Colon (tissue), 2 donors: Measurements from ENCODE around the gene OSBPL2.

Experiments
- FAIRE-seq: peaks from 2 replicates; lab custom pipeline; 2012; peaks lifted over from hg19 to GRCh38; lab: Jason Lieb, UNC
- donor health status: control.
- donor health status: control.

OSBPL2 gene

GRCh38 chr20:62235777-62236157, 2.6 kb upstream of the OSBPL2 start:
- FAIRE-seq, result no peak

DNA sequence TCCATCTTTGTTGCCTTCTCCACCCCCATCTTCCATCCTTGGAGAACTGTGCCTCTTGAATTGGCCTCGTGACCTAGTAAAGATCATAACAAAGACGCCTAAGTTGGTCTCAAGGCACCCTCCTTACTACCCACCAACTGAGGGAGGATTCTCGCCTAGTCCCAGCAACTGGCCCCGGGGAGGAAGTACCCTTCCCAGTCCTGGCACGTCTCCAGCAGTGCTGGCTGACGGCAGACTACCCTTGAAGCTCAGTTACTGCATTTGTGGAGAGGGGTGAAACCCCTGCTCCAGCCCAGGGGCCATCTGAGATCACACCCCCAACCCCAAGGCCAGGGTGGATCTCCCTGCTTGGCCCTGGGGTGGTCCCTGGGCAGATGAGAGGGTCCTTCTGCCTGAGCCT, 2.1 kb upstream of the OSBPL2 start:
- FAIRE-seq, result no peak

- no peak for FAIRE-seq
Measured at GRCh38 chr20:62236766-62237513, 1.4 kb upstream of the OSBPL2 start.

- no peak for FAIRE-seq
Measured at GRCh38 chr20:62237514-62237800, 864 bp upstream of the OSBPL2 start.

DNA sequence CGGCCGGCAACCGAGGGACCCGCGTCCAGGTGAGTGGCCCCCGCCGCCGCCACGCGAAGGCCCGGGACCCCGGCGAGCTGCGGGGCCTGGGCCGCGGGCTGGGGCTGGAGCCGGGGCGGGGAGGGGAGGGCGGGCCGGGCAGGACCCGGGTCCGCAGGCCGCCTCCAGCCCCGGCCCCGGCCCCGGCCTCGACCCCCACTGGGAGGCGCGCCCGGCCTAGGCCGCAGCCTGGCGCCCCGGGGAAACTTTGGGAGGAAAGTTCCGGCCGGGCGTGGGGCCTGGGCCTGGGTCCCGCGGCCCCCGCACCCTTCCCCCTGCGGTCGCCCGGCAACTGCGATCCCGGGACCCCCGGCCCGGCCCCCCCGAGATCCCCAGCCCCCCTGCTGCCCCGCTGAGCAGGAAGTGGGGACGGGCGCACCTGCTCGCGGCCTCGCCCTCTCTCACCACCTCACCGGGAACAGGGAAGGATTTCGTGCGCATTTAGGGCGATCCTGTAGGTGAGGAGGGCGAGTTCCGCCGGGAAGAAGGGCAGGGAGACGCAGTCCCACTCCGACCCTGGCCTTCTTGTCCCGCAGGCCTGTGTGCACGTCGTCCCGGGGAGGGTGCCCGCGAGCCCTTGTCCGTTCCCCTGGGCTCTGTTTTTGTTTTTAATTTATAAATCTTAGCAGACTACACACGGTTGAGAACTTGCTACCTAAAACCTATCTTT, 402 bp downstream of the OSBPL2 start:
- FAIRE-seq, result no peak

- no peak for FAIRE-seq
Measured at GRCh38 chr20:62239278-62239879, 1.1 kb downstream of the OSBPL2 start.

GRCh38 chr20:62240020-62240685, 1.8 kb downstream of the OSBPL2 start:
- no peak for FAIRE-seq

GRCh38 chr20:62241506-62241905, 3.2 kb downstream of the OSBPL2 start:
- FAIRE-seq, result no peak

DNA sequence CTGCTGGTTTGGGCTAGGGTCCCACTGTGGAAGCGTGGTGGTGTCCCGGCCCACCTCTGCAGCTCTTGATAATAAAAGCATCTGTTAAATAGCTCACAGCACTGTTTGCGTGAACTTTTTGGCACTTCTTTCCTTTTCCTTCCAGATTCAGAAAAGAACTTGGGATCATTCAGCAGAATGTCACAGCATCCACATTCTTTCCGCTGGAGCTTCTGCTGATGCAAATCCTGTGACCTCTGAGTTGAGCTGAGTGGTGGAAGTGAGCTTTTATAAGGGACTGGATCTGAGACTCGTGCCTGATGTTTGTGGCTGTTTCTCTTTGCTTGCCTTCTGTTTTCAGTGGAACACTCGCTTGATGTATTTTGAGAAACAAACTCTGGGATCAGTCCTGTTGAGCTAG, 3.9 kb downstream of the OSBPL2 start:
- FAIRE-seq, result no peak

DNA sequence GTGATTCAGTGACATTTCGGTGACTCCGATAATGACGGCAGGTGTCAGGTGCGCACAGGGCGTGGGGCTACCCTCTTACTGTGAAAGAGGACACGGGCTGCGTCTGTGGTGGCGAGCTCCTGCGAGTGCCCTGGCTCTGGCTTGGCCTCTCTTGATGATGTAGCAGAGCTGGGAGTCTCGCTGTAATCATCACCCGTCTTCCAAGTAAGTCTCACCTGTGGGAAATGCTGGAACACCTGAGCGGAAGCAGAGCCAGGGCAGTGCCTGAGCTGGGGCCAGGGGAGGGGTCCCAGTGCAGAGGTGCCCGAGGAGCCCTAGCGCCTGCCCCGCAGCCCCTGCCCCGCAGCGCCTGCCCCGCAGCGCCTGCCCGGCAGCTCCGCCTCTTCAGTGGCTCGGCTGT, 4.8 kb downstream of the OSBPL2 start:
- FAIRE-seq, result no peak

DNA sequence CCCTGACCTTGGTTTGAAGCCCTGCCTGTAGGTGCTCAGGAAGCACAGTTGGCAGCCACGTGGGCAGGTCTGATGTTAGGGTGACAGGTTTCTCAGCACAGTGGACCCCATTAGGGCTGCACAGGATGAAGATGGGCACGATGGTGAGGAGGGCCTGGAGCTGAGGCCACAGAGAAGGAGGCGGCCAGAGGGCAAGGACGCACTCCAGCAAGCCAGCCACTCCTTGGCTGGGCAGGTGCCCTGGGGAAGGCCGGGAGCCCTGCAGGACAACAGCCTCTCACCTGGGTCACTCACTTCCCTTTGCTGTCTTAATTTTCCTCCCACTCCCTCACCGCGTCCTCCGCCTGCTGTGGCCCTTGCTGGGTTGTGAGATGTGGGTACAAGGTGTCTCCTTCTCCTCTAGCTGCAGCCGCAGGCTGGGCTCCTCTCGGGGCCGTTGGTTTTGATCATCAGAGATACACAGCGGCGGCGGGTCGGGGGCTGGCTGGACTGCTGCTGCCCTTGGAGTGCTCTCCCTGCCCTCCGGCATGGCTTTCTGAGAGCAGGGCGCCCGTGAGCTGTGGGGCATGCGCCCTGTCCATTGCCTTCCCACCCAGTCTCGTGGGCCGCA, 5.7 kb downstream of the OSBPL2 start:
- FAIRE-seq, result no peak

DNA sequence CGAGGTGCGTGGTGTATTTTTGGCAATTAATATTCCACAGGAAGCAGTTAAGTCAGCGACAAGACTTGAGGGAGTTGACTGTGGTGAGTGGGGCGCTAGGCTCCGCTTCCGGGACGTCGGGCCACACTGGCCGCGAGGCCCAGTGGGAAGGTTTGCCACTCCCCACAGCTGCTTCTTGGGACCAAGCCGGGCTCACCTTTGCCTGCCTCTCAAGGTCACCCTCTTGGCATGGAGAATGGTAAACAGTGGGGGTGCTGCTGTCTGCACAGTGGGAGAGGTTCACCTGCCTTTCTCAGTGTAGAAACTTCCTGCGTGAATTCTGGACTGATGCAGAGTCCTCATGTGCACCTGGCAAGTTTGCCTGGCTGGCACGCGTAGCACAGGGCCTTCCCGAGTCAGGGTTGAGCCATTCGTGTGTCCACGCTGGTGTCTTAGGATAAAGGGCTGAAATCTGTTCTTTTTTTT, 6.4 kb downstream of the OSBPL2 start:
- no peak for FAIRE-seq

GRCh38 chr20:62245911-62246280, 7.6 kb downstream of the OSBPL2 start:
- no peak for FAIRE-seq

GRCh38 chr20:62246431-62246830, 8.1 kb downstream of the OSBPL2 start:
- FAIRE-seq, result no peak

- FAIRE-seq, result no peak
Measured at GRCh38 chr20:62246872-62247652, 8.7 kb downstream of the OSBPL2 start.

DNA sequence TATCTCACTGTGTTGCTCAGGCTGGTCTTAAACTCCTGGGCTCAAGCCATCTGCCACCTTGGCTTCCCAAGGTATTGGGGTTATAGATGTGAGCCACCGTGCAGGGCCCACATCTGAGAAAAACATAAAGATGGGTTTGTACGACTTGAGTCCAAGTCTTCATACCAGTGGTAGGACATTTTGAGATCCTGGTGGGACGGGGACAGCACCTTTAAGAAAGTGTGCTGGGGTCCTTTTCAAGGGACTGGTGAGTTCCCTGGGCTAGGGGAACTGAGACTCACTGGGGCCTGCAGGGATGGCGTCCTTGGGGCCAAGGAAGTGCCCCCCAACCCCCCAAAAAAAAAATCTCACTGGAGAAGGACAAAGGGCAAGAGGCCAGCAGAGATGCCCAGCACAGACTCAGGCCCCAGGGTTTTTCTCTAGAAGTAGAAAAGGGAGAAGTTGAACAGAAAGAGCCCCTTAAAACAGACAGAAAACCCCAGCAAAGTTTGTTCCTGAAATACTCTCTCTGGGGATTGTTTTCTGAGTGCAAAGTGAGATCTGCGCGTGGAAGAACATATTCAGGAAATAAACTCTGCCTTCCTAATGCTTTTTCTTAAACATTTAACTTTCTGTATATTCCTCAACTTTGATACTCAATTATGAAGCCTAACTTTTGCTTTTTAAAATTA, 10.7 kb downstream of the OSBPL2 start:
- FAIRE-seq, result no peak

- FAIRE-seq, result no peak
Measured at GRCh38 chr20:62252342-62252966, 14.1 kb downstream of the OSBPL2 start.

GRCh38 chr20:62253398-62253797, 15.1 kb downstream of the OSBPL2 start:
- FAIRE-seq, result no peak

DNA sequence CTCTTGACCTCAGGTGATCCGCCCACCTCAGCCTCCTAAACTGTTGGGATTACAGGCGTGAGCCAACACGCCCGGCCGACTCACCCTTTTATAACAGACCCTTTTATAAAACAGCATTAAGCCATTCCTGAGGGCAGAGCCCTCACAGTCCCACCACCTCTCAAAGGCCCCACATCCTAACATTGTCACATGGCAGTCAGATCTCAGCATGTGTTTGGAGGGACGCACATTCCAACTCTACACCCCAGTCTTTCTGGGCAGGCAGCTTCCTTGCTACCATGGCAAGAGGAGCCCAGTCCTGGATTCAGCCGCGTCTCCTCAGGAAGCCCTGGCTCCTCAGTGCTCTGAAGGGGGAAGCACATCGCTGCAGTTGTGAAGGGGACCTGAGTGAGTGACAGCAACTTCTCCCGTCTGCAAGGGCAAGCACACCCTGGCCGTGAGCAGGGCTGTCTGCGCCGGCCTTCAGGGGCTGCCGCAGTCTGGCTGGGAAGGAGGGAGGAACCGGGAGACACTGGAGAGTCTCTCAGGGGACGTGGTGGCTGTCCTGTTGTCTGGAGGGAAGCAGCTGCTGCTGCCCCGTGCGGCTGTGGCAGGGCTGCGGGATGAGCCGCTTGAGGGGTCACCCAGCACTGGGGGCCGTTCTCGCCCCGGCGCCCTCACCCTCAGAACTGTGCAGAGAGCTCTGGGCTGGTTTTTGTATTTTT, 15.9 kb downstream of the OSBPL2 start:
- FAIRE-seq, result no peak

- no peak for FAIRE-seq
Measured at GRCh38 chr20:62255976-62256375, 17.7 kb downstream of the OSBPL2 start.
